Lower leg skin (tissue), 3 donors: ENCODE results near the gene COX7A1.

Experiments
- CTCF ChIP-seq, 3 donors: fragments of 450-650 bp; IDR thresholded peaks; one replicate each; pipeline ENCODE4 v1.5.1; 2016; ENCODE audit warnings: antibody characterized with exemption in 3 of 3, mild to moderate bottlenecking in 3 of 3, moderate library complexity in 2 of 3
- POLR2A ChIP-seq, 2 donors: fragments of 450-650 bp; IDR thresholded peaks; one replicate each; pipeline ENCODE4 v1.6.1; 2016 to 2017; ENCODE audit warnings: antibody characterized with exemption in 2 of 2, mild to moderate bottlenecking in 1 of 2, moderate library complexity in 1 of 2

- TF ChIP-seq CTCF (IDR thresholded peaks at IDR 0.05) = no peak
- TF ChIP-seq POLR2A (IDR thresholded peaks at IDR 0.05) = no peak
Measured at GRCh38 chr19:36198119-36198518, 45.9 kb upstream of the COX7A1 start.
